SK-N-SH (cell line): Measurements from ENCODE around the gene KMT2C. TPM values are rescaled to one million over a fixed set of nuclear protein-coding genes. Genes with fewer than 3 reads are reported as not detected.

Source experiments
- CTCF ChIA-PET: fragments of 300-600, 350-600 bp; formaldehyde crosslinking; extraction: SDS; loops from one replicate; lab custom pipeline; 2021; lab: Yijun Ruan, JAX
- POLR2A ChIA-PET: fragments of 350-600 bp; sonication (Branson Sonifier 250); formaldehyde crosslinking; extraction: SDS; loops from one replicate; lab custom pipeline; 2020; ENCODE audit warnings: antibody characterized with exemption, inconsistent platforms; lab: Yijun Ruan, JAX
- DNase-seq: peaks from one replicate; pipeline ENCODE4 v3.0.0; 2012
- H2AFZ ChIP-seq: fragments of 200-600 bp; sonication (generic); 2 replicates; pipeline ENCODE4 v1.8.1; 2016; ENCODE audit warnings: antibody characterized with exemption, mild to moderate bottlenecking, low read depth
- H3F3A ChIP-seq: fragments of 200-600 bp; sonication (generic); replicated peaks from 2 replicates; pipeline ENCODE3; 2016; ENCODE audit warnings: antibody characterized with exemption, mild to moderate bottlenecking; ENCODE audit not compliant: insufficient read depth
- H3K27ac ChIP-seq, 2 experiments: fragments of 200-500 bp in 1 of 2; fragments of 200-600 bp in 1 of 2; sonication (Bioruptor generic) in 1 of 2; sonication (generic), shearing (Covaris generic) in 1 of 2; 2 replicates each; pipeline versions ENCODE4 v1.5.1 to v1.6.1; 2014 to 2016; ENCODE audit warnings: low read depth in 2 of 2, inconsistent platforms in 1 of 2, low read length in 1 of 2, mild to moderate bottlenecking in 1 of 2, mixed read lengths in 1 of 2
- H3K27me3 ChIP-seq: fragments of 200-600 bp; sonication (generic), shearing (Covaris generic); 2 replicates; pipeline ENCODE4 v1.6.1; 2016; ENCODE audit warnings: mixed run types; ENCODE audit not compliant: insufficient read depth
- H3K36me3 ChIP-seq, 2 experiments: fragments of 200-500 bp in 1 of 2; fragments of 200-600 bp in 1 of 2; sonication (Bioruptor generic) in 1 of 2; sonication (generic) in 1 of 2; replicated peaks in 1 of 2; 2 replicates each; pipeline versions ENCODE3 to v1.5.1; 2014 to 2016; ENCODE audit warnings: low read length in 1 of 2, mild to moderate bottlenecking in 1 of 2; ENCODE audit not compliant: insufficient read depth in 2 of 2, control insufficient read depth in 1 of 2
- H3K4me1 ChIP-seq, 2 experiments: fragments of 200-500 bp in 1 of 2; fragments of 200-600 bp in 1 of 2; sonication (Bioruptor generic) in 1 of 2; sonication (generic), shearing (Covaris generic) in 1 of 2; 2 replicates each; pipeline versions ENCODE4 v1.5.1 to v1.6.1; 2014 to 2016; ENCODE audit warnings: low read depth in 1 of 2, low read length in 1 of 2, mixed run types in 1 of 2; ENCODE audit not compliant: insufficient read depth in 2 of 2, control insufficient read depth in 1 of 2
- H3K4me2 ChIP-seq: fragments of 200-600 bp; sonication (generic), shearing (Covaris generic); 2 replicates; pipeline ENCODE4 v1.6.1; 2017; ENCODE audit warnings: mixed run types
- H3K4me3 ChIP-seq, 2 experiments: fragments of 200-500 bp in 1 of 2; fragments of 200-600 bp in 1 of 2; sonication (Bioruptor generic) in 1 of 2; sonication (generic), shearing (Covaris generic) in 1 of 2; 2 replicates each; pipeline versions ENCODE4 v1.5.1 to v1.8.1; 2014 to 2016; ENCODE audit warnings: low read depth in 2 of 2, inconsistent platforms in 1 of 2, low read length in 1 of 2, mild to moderate bottlenecking in 1 of 2, mixed read lengths in 1 of 2, moderate library complexity in 1 of 2
- H3K79me2 ChIP-seq: fragments of 200-600 bp; sonication (generic); 2 replicates; pipeline ENCODE4 v1.8.1; 2017; ENCODE audit warnings: mild to moderate bottlenecking; ENCODE audit not compliant: insufficient read depth
- H3K9ac ChIP-seq: fragments of 200-600 bp; sonication (generic); 2 replicates; pipeline ENCODE4 v1.6.1; 2017; ENCODE audit warnings: mixed run types
- H3K9me2 ChIP-seq: fragments of 200-600 bp; sonication (generic); 2 replicates; pipeline ENCODE4 v1.6.1; 2017; ENCODE audit warnings: mixed run types
- H3K9me3 ChIP-seq: fragments of 200-600 bp; sonication (generic); 2 replicates; pipeline ENCODE4 v1.6.1; 2017; ENCODE audit warnings: mixed run types, mild to moderate bottlenecking, moderate library complexity
- H4K20me1 ChIP-seq: fragments of 200-600 bp; sonication (generic); 2 replicates; pipeline ENCODE4 v1.6.1; 2017; ENCODE audit warnings: mild to moderate bottlenecking, mixed run types; ENCODE audit not compliant: insufficient read depth
- CTCF ChIP-seq: fragments of 200-600 bp; sonication (generic); IDR thresholded peaks from 2 replicates; pipeline ENCODE4 v1.6.1; 2017; ENCODE audit warnings: antibody characterized with exemption, mild to moderate bottlenecking, moderate library complexity
- EP300 ChIP-seq, 2 experiments: IDR thresholded peaks; 2 replicates each; pipeline versions ENCODE4 v1.4.0 to v1.6.1; 2012; ENCODE audit warnings: borderline replicate concordance in 1 of 2, low read depth in 1 of 2, low read length in 1 of 2
- FOXM1 ChIP-seq: IDR thresholded peaks from 2 replicates; pipeline ENCODE4 v1.4.0; 2012; ENCODE audit warnings: low read depth, mild to moderate bottlenecking
- GABPA ChIP-seq: IDR thresholded peaks from 2 replicates; pipeline ENCODE4 v1.4.0; 2012; ENCODE audit warnings: low read depth, mild to moderate bottlenecking
- JUND ChIP-seq: IDR thresholded peaks from 2 replicates; pipeline ENCODE4 v1.4.0; 2012
- MXI1 ChIP-seq: IDR thresholded peaks from 2 replicates; pipeline ENCODE4 v1.6.1; 2012; ENCODE audit warnings: mild to moderate bottlenecking, low read depth, low read length, improper control_type of control experiment
- PBX3 ChIP-seq: IDR thresholded peaks from 2 replicates; pipeline ENCODE4; 2012
- POLR2AphosphoS5 ChIP-seq: IDR thresholded peaks from 2 replicates; pipeline ENCODE4 v1.6.1; 2012; ENCODE audit warnings: low read depth, low read length
- RAD21 ChIP-seq: IDR thresholded peaks from 2 replicates; pipeline ENCODE4 v1.6.1; 2012; ENCODE audit warnings: mild to moderate bottlenecking, low read length
- RCOR1 ChIP-seq: fragments of 150-350 bp; IDR thresholded peaks from 2 replicates; pipeline ENCODE4 v1.6.1; 2017; ENCODE audit warnings: antibody characterized with exemption, low read length
- REST ChIP-seq: IDR thresholded peaks from 2 replicates; pipeline ENCODE4 v1.6.1; 2012; ENCODE audit warnings: mild to moderate bottlenecking, low read depth, low read length, moderate library complexity
- SIN3A ChIP-seq: IDR thresholded peaks from 2 replicates; pipeline ENCODE4 v1.6.1; 2012; ENCODE audit warnings: low read depth, mild to moderate bottlenecking, low read length, moderate library complexity, borderline replicate concordance
- SMC3 ChIP-seq: IDR thresholded peaks from 2 replicates; pipeline ENCODE4 v1.6.1; 2012; ENCODE audit warnings: low read depth, low read length, improper control_type of control experiment
- TAF1 ChIP-seq: IDR thresholded peaks from 2 replicates; pipeline ENCODE4 v1.6.1; 2012; ENCODE audit warnings: low read depth, mild to moderate bottlenecking, low read length, moderate library complexity, borderline replicate concordance
- TCF12 ChIP-seq: IDR thresholded peaks from 2 replicates; pipeline ENCODE4 v1.4.0; 2012
- USF1 ChIP-seq: IDR thresholded peaks from 2 replicates; pipeline ENCODE4 v1.4.0; 2012; ENCODE audit warnings: low read depth, borderline replicate concordance
- USF2 ChIP-seq: fragments of 150-350 bp; IDR thresholded peaks from 2 replicates; pipeline ENCODE4 v1.6.1; 2017; ENCODE audit warnings: antibody characterized with exemption, low read length, low read depth, borderline replicate concordance
- ZBTB33 ChIP-seq: IDR thresholded peaks from 2 replicates; pipeline ENCODE4 v1.4.0; 2012; ENCODE audit warnings: low read depth, borderline replicate concordance
- WGBS: methylation state at CpG from one replicate; pipeline ENCODE4 v1.1.6; 2017; ENCODE audit warnings: low lambda C conversion rate; 5-methylcytosine and 5-hydroxymethylcytosine counted together
- polyA plus RNA-seq, 3 experiments: library from polyadenylated mRNA; depleted of rRNA; stranded (reverse); fragments of >200 nt; gene quantifications; 2 replicates each; pipeline ENCODE4 v1.2.3, GENCODE V29; 2012

The KMT2C gene
- polyA plus RNA-seq, 1 of the 3 experiments (the other 2 are of a cell fraction) = 8.0 TPM

- H2AFZ ChIP-seq = no peak overlapping the region
- no peak overlapping the region for H3K27ac ChIP-seq
- peaks cover 24% of the 10 kb centered on the region for H4K20me1 ChIP-seq
- H3K9me3 ChIP-seq = no peaks in the 10 kb centered on the region
- no peaks in the 10 kb centered on the region for H3K9me2 ChIP-seq
- H3K27me3 ChIP-seq = no peaks in the 10 kb centered on the region
- peaks cover 8 to 22% of the 10 kb centered on the region in 2 experiments for H3K36me3 ChIP-seq
- POLR2A ChIA-PET = no interaction called here
- TF ChIP-seq REST (no peak), USF2 (no peak), EP300 (IDR thresholded peaks at IDR 0.05; ENCODE audit: borderline replicate concordance in 1 of 2, low read depth in 1 of 2, low read length in 1 of 2) (no peak), GABPA (no peak), FOXM1 (no peak), ZBTB33 (no peak), CTCF (no peak), TCF12 (no peak), TAF1 (no peak), SMC3 (no peak), PBX3 (no peak), USF1 (no peak), RAD21 (no peak), SIN3A (no peak), JUND (no peak), POLR2AphosphoS5 (no peak), RCOR1 (no peak), MXI1 (no peak)
- TF ChIP-seq, all 33 proteins: peak for 0
- peaks cover 45% of the 10 kb centered on the region for H3K79me2 ChIP-seq
- DNase-seq = no peak
- no peak overlapping the region for H3K4me3 ChIP-seq
- no peaks in the 10 kb centered on the region for H3K4me1 ChIP-seq
- 100% methylated on average over 1 of the region's 1 CpG for WGBS
- H3K4me2 ChIP-seq = no peak overlapping the region
- CTCF ChIA-PET = interaction anchor here (1.0 to 4.1 kb wide), 7 partner anchors 9 to 378 kb away, joined by 3 to 20 read pairs (median 3); no protein-coding TSS in a partner anchor
- H3F3A ChIP-seq = peaks cover 9% of the 10 kb centered on the region
- no peak overlapping the region for H3K9ac ChIP-seq
Observed at GRCh38 chr7:152328234-152328633, 107.6 kb downstream of the KMT2C start.
